ENCODE measurements around the gene GADD45GIP1.

Gene GADD45GIP1

DNA sequence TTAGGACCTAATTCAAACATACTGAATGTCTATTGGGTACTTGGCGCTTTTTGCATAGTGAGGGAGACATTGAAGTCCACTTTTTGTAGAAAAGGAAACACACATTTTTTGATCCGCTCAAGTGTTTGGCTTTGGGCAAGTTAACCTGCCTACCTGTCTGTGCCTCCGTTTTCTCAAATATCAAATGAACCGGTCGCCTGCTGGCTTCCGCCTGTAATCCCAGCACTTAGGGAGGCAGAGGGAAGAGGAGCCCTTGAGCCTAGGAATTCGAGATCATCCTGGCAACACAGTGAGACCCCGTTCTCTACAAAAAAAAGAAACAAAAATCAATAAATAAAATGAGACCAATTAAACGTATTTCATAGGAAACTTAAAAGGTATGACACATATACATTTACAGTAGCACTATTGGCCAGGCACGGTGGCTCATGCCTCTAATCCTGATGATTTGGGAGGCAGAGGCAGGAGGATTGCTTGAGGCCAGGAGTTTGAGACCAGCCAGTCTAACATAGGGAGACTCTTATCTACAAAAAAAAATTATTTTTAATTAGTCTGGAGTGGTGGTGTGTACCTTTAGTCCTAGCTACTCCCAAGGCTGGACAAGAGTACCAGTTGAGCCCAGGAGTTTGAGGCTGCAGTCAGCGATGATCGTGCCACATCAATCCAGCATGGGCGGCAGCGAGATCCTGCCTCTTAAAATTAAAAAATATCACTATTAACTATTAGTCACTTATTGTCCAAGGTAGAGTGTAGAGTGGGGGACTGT lies 10.1 kb downstream of the GADD45GIP1 start:
- Histone ChIP-seq H3K79me2 (ENCODE audit: control insufficient read depth, insufficient read depth, low read length, unreplicated experiment) (peaks cover 42% of the 10 kb centered on the region), H3K4me1 (ENCODE audit: control insufficient read depth, insufficient read depth, low read length, unreplicated experiment) (peaks cover 22% of the 10 kb centered on the region), H3K4me3 (ENCODE audit: low read depth, low read length) (peak overlapping the region; percentile 99), H3K27me3 (ENCODE audit: insufficient read depth, low read length) (no peaks in the 10 kb centered on the region), H2AFZ (ENCODE audit: low read length, unreplicated experiment) (no peak overlapping the region), H3K27ac (ENCODE audit: low read depth, low read length) (peak overlapping the region; percentile 96), H3K36me3 (ENCODE audit: insufficient read depth, low read length) (peaks cover 10% of the 10 kb centered on the region; the same call in 1 of the 2 replicates)

- Histone ChIP-seq H3K27me3 (ENCODE audit: insufficient read depth, low read length) (no peaks in the 10 kb centered on the region), H3K27ac (ENCODE audit: low read depth, low read length) (peak overlapping the region; percentile 96), H2AFZ (ENCODE audit: low read length, unreplicated experiment) (no peak overlapping the region), H3K4me1 (ENCODE audit: control insufficient read depth, insufficient read depth, low read length, unreplicated experiment) (peaks cover 18% of the 10 kb centered on the region), H3K36me3 (ENCODE audit: insufficient read depth, low read length) (peaks cover 10% of the 10 kb centered on the region; the same call in 1 of the 2 replicates), H3K4me3 (ENCODE audit: low read depth, low read length) (peak overlapping the region; percentile 99), H3K79me2 (ENCODE audit: control insufficient read depth, insufficient read depth, low read length, unreplicated experiment) (peaks cover 43% of the 10 kb centered on the region)
These were observed 10.8 kb downstream of the GADD45GIP1 start for GRCh38 chr19:12946092-12946721.

- Histone ChIP-seq H3K36me3 (ENCODE audit: insufficient read depth, low read length) (peaks cover 16% of the 10 kb centered on the region), H3K4me1 (ENCODE audit: control insufficient read depth, insufficient read depth, low read length, unreplicated experiment) (peaks cover 23% of the 10 kb centered on the region), H3K27me3 (ENCODE audit: insufficient read depth, low read length) (no peaks in the 10 kb centered on the region), H3K79me2 (ENCODE audit: control insufficient read depth, insufficient read depth, low read length, unreplicated experiment) (peaks cover 50% of the 10 kb centered on the region), H2AFZ (ENCODE audit: low read length, unreplicated experiment) (no peak within 1 kb of the TSS), H3K4me3 (ENCODE audit: low read depth, low read length) (peak within 1 kb of the TSS; percentile 99), H3K27ac (ENCODE audit: low read depth, low read length) (peak within 1 kb of the TSS; percentile 96)
These were observed 11.4 kb downstream of the GADD45GIP1 start, which contains the start of gene RAD23A for GRCh38 chr19:12945479-12946091. Gene RAD23A (plus strand): TSS chr19:12945862. CDS start chr19:12945949, 87 bp downstream.

- Histone ChIP-seq H3K4me3 (ENCODE audit: low read depth, low read length) (no peak overlapping the region), H3K27ac (ENCODE audit: low read depth, low read length) (peak overlapping the region; percentile 96)
These were observed 12.8 kb downstream of the GADD45GIP1 start for GRCh38 chr19:12944104-12944674.

DNA sequence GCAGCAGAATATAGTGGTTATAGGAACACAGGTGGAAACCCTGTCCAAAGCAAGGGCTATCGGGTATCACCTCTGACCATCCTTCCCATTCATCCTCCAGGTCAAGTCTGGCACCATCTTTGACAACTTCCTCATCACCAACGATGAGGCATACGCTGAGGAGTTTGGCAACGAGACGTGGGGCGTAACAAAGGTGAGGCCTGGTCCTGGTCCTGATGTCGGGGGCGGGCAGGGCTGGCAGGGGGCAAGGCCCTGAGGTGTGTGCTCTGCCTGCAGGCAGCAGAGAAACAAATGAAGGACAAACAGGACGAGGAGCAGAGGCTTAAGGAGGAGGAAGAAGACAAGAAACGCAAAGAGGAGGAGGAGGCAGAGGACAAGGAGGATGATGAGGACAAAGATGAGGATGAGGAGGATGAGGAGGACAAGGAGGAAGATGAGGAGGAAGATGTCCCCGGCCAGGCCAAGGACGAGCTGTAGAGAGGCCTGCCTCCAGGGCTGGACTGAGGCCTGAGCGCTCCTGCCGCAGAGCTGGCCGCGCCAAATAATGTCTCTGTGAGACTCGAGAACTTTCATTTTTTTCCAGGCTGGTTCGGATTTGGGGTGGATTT lies 13.5 kb downstream of the GADD45GIP1 start:
- Histone ChIP-seq H3K27ac (ENCODE audit: low read depth, low read length) (0 out of 2 replicates have a peak overlapping the region, but pooled peaks have one; percentile 26), H3K36me3 (ENCODE audit: insufficient read depth, low read length) (peaks cover 28% of the 10 kb centered on the region), H2AFZ (ENCODE audit: low read length, unreplicated experiment) (no peak overlapping the region), H3K4me3 (ENCODE audit: low read depth, low read length) (no peak overlapping the region), H3K4me1 (ENCODE audit: control insufficient read depth, insufficient read depth, low read length, unreplicated experiment) (peaks cover 32% of the 10 kb centered on the region), H3K27me3 (ENCODE audit: insufficient read depth, low read length) (no peaks in the 10 kb centered on the region), H3K79me2 (ENCODE audit: control insufficient read depth, insufficient read depth, low read length, unreplicated experiment) (peaks cover 63% of the 10 kb centered on the region)

More at GRCh38 chr19:12944104-12944674, 12.8 kb downstream of the GADD45GIP1 start:
- H2AFZ ChIP-seq (ENCODE audit: low read length, unreplicated experiment), result no peak overlapping the region
- H3K4me1 ChIP-seq (ENCODE audit: control insufficient read depth, insufficient read depth, low read length, unreplicated experiment), result peaks cover 32% of the 10 kb centered on the region
- H3K27me3 ChIP-seq (ENCODE audit: insufficient read depth, low read length), result no peaks in the 10 kb centered on the region
- H3K79me2 ChIP-seq (ENCODE audit: control insufficient read depth, insufficient read depth, low read length, unreplicated experiment), result peaks cover 60% of the 10 kb centered on the region
- H3K36me3 ChIP-seq (ENCODE audit: insufficient read depth, low read length), result peaks cover 25% of the 10 kb centered on the region

GRCh38 chr19:12940897-12941296 lies 16.1 kb downstream of the GADD45GIP1 start:
- no peaks in the 10 kb centered on the region for H3K27me3 ChIP-seq (ENCODE audit: insufficient read depth, low read length)
- H3K36me3 ChIP-seq (ENCODE audit: insufficient read depth, low read length), result peaks cover 28% of the 10 kb centered on the region
- peak overlapping the region; percentile 79; the same call in 1 of the 2 replicates for H3K27ac ChIP-seq (ENCODE audit: low read depth, low read length)
- peaks cover 41% of the 10 kb centered on the region for H3K79me2 ChIP-seq (ENCODE audit: control insufficient read depth, insufficient read depth, low read length, unreplicated experiment)
- H3K4me1 ChIP-seq (ENCODE audit: control insufficient read depth, insufficient read depth, low read length, unreplicated experiment), result peaks cover 27% of the 10 kb centered on the region
- no peak overlapping the region for H2AFZ ChIP-seq (ENCODE audit: low read length, unreplicated experiment)
- H3K4me3 ChIP-seq (ENCODE audit: low read depth, low read length), result peak overlapping the region; percentile 100

DNA sequence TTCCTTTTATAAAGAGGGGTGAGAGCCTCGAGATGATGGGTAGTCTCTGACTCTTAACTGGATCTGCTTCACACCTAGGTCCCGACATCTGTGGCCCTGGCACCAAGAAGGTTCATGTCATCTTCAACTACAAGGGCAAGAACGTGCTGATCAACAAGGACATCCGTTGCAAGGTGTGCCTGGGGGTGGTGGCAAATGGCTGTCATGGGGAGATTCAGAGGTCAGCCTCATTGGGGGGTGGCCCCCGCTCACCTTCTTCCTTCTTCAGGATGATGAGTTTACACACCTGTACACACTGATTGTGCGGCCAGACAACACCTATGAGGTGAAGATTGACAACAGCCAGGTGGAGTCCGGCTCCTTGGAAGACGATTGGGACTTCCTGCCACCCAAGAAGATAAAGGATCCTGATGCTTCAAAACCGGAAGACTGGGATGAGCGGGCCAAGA lies 17.0 kb downstream of the GADD45GIP1 start:
- Histone ChIP-seq H2AFZ (ENCODE audit: low read length, unreplicated experiment) (no peak overlapping the region), H3K79me2 (ENCODE audit: control insufficient read depth, insufficient read depth, low read length, unreplicated experiment) (peaks cover 41% of the 10 kb centered on the region), H3K4me1 (ENCODE audit: control insufficient read depth, insufficient read depth, low read length, unreplicated experiment) (peaks cover 27% of the 10 kb centered on the region), H3K4me3 (ENCODE audit: low read depth, low read length) (peak overlapping the region; percentile 100), H3K27ac (ENCODE audit: low read depth, low read length) (peak overlapping the region; percentile 79; the same call in 1 of the 2 replicates), H3K36me3 (ENCODE audit: insufficient read depth, low read length) (peaks cover 28% of the 10 kb centered on the region), H3K27me3 (ENCODE audit: insufficient read depth, low read length) (no peaks in the 10 kb centered on the region)

DNA sequence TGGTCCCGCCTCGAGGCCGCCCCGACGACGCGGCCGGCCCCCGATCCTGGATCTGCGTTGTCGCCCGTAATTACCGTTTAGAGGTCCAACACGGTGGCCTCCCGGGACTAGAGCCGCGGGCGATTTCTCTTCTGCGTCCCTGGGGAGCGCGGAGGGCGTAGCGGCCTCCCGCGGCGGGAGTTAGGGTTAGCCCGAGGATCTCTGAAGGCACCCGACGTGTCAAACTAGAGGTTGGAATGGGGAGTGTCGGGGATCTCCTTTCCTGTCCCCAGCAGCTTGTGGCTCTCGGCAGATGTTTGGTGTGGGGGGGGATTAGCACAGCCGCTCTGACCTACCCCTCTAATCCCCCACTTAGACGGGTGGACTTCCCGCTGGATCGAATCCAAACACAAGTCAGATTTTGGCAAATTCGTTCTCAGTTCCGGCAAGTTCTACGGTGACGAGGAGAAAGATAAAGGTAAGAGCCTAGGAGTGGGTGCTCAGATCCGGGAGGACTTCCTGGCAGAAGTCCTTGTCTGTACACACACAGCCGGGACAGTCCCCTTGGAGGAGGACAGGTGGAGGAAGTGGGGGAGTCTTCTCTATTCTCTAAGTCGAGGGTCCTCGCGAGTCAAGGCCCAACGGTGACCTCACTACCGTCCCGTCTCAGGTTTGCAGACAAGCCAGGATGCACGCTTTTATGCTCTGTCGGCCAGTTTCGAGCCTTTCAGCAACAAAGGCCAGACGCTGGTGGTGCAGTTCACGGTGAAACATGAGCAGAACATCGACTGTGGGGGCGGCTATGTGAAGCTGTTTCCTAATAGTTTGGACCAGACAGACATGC lies 18.0 kb downstream of the GADD45GIP1 start:
- Histone ChIP-seq H3K36me3 (ENCODE audit: insufficient read depth, low read length) (peaks cover 28% of the 10 kb centered on the region), H3K27me3 (ENCODE audit: insufficient read depth, low read length) (no peaks in the 10 kb centered on the region), H3K79me2 (ENCODE audit: control insufficient read depth, insufficient read depth, low read length, unreplicated experiment) (peaks cover 42% of the 10 kb centered on the region), H2AFZ (ENCODE audit: low read length, unreplicated experiment) (no peak overlapping the region), H3K27ac (ENCODE audit: low read depth, low read length) (peak overlapping the region; percentile 79), H3K4me3 (ENCODE audit: low read depth, low read length) (peak overlapping the region; percentile 100), H3K4me1 (ENCODE audit: control insufficient read depth, insufficient read depth, low read length, unreplicated experiment) (peaks cover 27% of the 10 kb centered on the region)

- Histone ChIP-seq H3K79me2 (ENCODE audit: control insufficient read depth, insufficient read depth, low read length, unreplicated experiment) (peaks cover 44% of the 10 kb centered on the region), H3K27ac (ENCODE audit: low read depth, low read length) (peak within 1 kb of the TSS; percentile 79), H2AFZ (ENCODE audit: low read length, unreplicated experiment) (peak within 1 kb of the TSS; percentile 48), H3K27me3 (ENCODE audit: insufficient read depth, low read length) (no peaks in the 10 kb centered on the region), H3K4me3 (ENCODE audit: low read depth, low read length) (peak within 1 kb of the TSS; percentile 100), H3K36me3 (ENCODE audit: insufficient read depth, low read length) (peaks cover 23% of the 10 kb centered on the region), H3K4me1 (ENCODE audit: control insufficient read depth, insufficient read depth, low read length, unreplicated experiment) (peaks cover 23% of the 10 kb centered on the region)
These were observed 18.9 kb downstream of the GADD45GIP1 start, which contains the start of gene CALR for GRCh38 chr19:12937927-12938778. Gene CALR (plus strand): TSS chr19:12938609. CDS start chr19:12938680, 71 bp downstream.
